ENCODE results near the gene IVD. TPM values are rescaled to one million over a fixed set of nuclear protein-coding genes. Genes with fewer than 3 reads are reported as not detected.
A peak's percentile ranks its signal among the peaks of the same experiment; 100 is the strongest.

The IVD gene
- total and polyA plus RNA-seq, 2 of the 8 experiments (the other 6 are each of a cell fraction or from before 2014, with no cell fraction given), result 55.2 to 78.8 TPM

DNA sequence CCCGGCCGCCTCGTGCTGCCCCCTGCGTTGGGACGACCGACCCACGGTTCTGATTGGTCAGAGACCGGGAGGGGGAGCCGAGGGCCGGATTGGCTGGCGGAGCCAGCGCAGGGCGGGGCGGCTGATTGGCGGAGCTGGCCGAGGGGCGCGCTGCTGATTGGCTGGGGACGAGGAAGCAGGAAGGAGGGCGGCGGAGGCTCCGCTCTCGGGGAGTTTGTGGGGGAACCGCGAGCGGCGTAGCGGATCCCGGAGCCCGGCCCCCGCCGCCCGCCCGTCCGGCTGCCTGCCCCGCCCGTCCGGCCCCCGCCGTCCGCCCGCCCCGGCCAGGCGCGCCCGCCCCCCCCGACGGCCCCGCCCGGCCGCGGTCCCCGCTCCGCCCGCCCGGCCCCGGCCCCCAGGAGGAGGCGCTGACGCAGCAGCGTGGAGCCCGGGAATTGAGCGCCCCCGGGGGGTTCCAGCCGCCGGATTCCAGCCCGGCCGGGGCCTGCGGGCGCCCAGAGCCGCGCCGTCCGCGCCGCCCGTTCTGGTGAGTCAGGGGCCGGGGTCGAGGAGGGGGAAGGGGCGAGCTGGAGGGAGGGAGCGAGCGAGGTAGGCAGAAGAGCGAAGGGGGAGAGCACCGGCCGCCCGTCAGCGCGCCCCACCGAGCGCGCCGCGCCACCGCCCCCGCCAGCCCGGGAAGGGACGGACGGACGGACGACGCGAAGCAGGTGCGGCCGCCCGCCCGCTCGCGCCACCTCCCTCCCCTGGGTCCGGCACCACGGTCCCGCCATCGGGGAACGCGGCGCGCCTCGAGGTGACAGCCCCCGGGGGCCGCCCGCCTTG is 35.4 kb downstream of the IVD start, which contains the start of gene BAHD1:
Gene BAHD1, plus strand, starts transcription at position 211 of the 822 bp plus-strand sequence. CDS start 17,512 bp downstream, outside the sequence.
- peak within 1 kb of the TSS; percentile 87; the same call in 1 of the 2 replicates for H2BK12ac ChIP-seq (ENCODE audit: low read depth, low read length)
- CTCF ChIA-PET (ENCODE audit: partially characterized antibody), result interaction anchor here (0.6 to 3.7 kb wide), 4 partner anchors 39 to 104 kb away, joined by 3 to 24 read pairs (median 4); no protein-coding TSS in a partner anchor
- peak within 1 kb of the TSS; percentile 31; the same call in 1 of the 2 replicates for H2BK15ac ChIP-seq (ENCODE audit: low read length)
- peak within 1 kb of the TSS; percentile 69 to 91 (median 76) for H3K9ac ChIP-seq (replicated peaks in 1 of 4; ENCODE audit: extremely low read depth in 1 of 4, low read depth in 3 of 4, low read length in 3 of 4)
- H3K4me2 ChIP-seq (ENCODE audit: insufficient read depth in 1 of 2, low read depth in 2 of 2, low read length in 2 of 2), result peak within 1 kb of the TSS; percentile 98 to 100
- peak; percentile 92 to 98 for DNase-seq (ENCODE audit: low read depth in 1 of 2, low spot score in 2 of 2)
- no peak within 1 kb of the TSS for H3K23ac ChIP-seq (ENCODE audit: insufficient read length)
- H3K14ac ChIP-seq (ENCODE audit: insufficient read length), result no peak within 1 kb of the TSS
- peak within 1 kb of the TSS; percentile 40 for H2BK120ac ChIP-seq (replicated peaks; ENCODE audit: low read depth, low read length)
- H4K91ac ChIP-seq (replicated peaks; ENCODE audit: insufficient read length, low read length), result peak within 1 kb of the TSS; percentile 70
- H3K27ac ChIP-seq (ENCODE audit: low read depth, low read length), result peak within 1 kb of the TSS; percentile 75
- peaks cover 9% of the 10 kb centered on the region; the same call in 1 of the 2 replicates for H3K79me1 ChIP-seq (ENCODE audit: low read depth, low read length)
- 5% methylated on average over 14 of the region's 119 CpGs; no CpG with 5 or more reads in 1 of the 2 experiments for WGBS, 2 experiments (ENCODE audit: extremely low coverage in 1 of 2, insufficient coverage in 1 of 2, insufficient read length in 1 of 2, insufficient replicate concordance in 2 of 2, low coverage in 1 of 2, low lambda C conversion rate in 2 of 2, missing lambda C conversion rate in 1 of 2)
- H2BK5ac ChIP-seq (ENCODE audit: low read depth, low read length), result peak within 1 kb of the TSS; percentile 93
- H3K4me3 ChIP-seq (ENCODE audit: extremely low read depth in 1 of 4, insufficient read depth in 2 of 4, low read depth in 3 of 4, low read length in 4 of 4), result peak within 1 kb of the TSS; percentile 73 to 97 (median 81)
- H3K23me2 ChIP-seq (ENCODE audit: low read depth, low read length), result peaks cover 20% of the 10 kb centered on the region
- peak within 1 kb of the TSS; percentile 69 for H3K4ac ChIP-seq (replicated peaks; ENCODE audit: insufficient read length, low read depth, low read length)
- no peak for FAIRE-seq
- peak within 1 kb of the TSS; percentile 53; the same call in 1 of the 2 replicates for H2AK5ac ChIP-seq (ENCODE audit: low read depth, low read length)
- H2AFZ ChIP-seq (ENCODE audit: low read length), result no peak within 1 kb of the TSS
- H4K8ac ChIP-seq (ENCODE audit: extremely low read depth, insufficient read depth, low read length), result peak within 1 kb of the TSS; percentile 73
- peaks cover 0 to 9% (median 0%) of the 10 kb centered on the region in 4 experiments; a peak in 4 of 7 replicates for H3K27me3 ChIP-seq (replicated peaks in 1 of 4; ENCODE audit: control insufficient read depth in 3 of 4, extremely low read depth in 1 of 4, insufficient read depth in 3 of 4, low read length in 3 of 4)
- H4K5ac ChIP-seq (ENCODE audit: insufficient read length, low read depth, low read length), result peak within 1 kb of the TSS; percentile 68
- peak within 1 kb of the TSS; percentile 61; the same call in 1 of the 2 replicates for H2BK20ac ChIP-seq (ENCODE audit: low read length)
- 0 out of 8 replicates have a peak, but pooled peaks cover 0 to 2% (median 0%) of the 10 kb centered on the region in 4 experiments for H3K36me3 ChIP-seq (ENCODE audit: control insufficient read depth in 2 of 4, insufficient read depth in 4 of 4, low read length in 3 of 4)
- H3K18ac ChIP-seq (ENCODE audit: extremely low read depth, low read length), result peak within 1 kb of the TSS; percentile 93
- no peaks in the 10 kb centered on the region for H3K9me3 ChIP-seq (ENCODE audit: insufficient read depth in 2 of 2, low read depth in 1 of 2, low read length in 1 of 2)
- peaks cover 30 to 31% of the 10 kb centered on the region in 2 experiments for H4K20me1 ChIP-seq (replicated peaks in 1 of 2; ENCODE audit: control insufficient read depth in 1 of 2, insufficient read depth in 2 of 2, low read length in 2 of 2)
- H3K79me2 ChIP-seq (ENCODE audit: control insufficient read depth in 1 of 2, insufficient read depth in 2 of 2, low read length in 2 of 2), result peaks cover 30 to 57% of the 10 kb centered on the region in 2 experiments
- POLR2A ChIA-PET (ENCODE audit: partially characterized antibody), result interaction anchor here (1.0 to 3.3 kb wide), 9 partner anchors 9 to 202 kb away, joined by 3 to 36 read pairs (median 7); partner anchors contain the start of genes IVD, KNSTRN and PAK6
- H3K56ac ChIP-seq (replicated peaks; ENCODE audit: insufficient read length, low read depth, low read length), result peak within 1 kb of the TSS; percentile 83
- peaks cover 28 to 48% (median 38%) of the 10 kb centered on the region in 4 experiments for H3K4me1 ChIP-seq (replicated peaks in 1 of 4; ENCODE audit: control insufficient read depth in 3 of 4, insufficient read depth in 4 of 4, low read length in 3 of 4)
- TF ChIP-seq HDAC6 (IDR thresholded peaks at IDR 0.05; ENCODE audit: low read depth, low read length), result no peak
- no peak for TF ChIP-seq NRF1 (IDR thresholded peaks at IDR 0.05; ENCODE audit: low read depth, low read length)
- TF ChIP-seq BCL11A (IDR thresholded peaks at IDR 0.05; ENCODE audit: low read depth in 2 of 2, low read length in 2 of 2), result no peak
- no peak for TF ChIP-seq BACH1 (IDR thresholded peaks at IDR 0.05; ENCODE audit: low read length)
- TF ChIP-seq TAF7 (optimal IDR thresholded peaks at IDR 0.05; ENCODE audit: borderline replicate concordance, low read depth, low read length), result no peak
- TF ChIP-seq CHD2 (IDR thresholded peaks at IDR 0.05; ENCODE audit: low read length), result peak; percentile 66
- TF ChIP-seq KDM1A (IDR thresholded peaks at IDR 0.05; ENCODE audit: borderline replicate concordance, low read length), result no peak
- TF ChIP-seq GTF2F1 (IDR thresholded peaks at IDR 0.05; ENCODE audit: borderline replicate concordance, low read depth, low read length), result no peak
- TF ChIP-seq CHD1 (IDR thresholded peaks at IDR 0.05; ENCODE audit: low read depth, low read length), result no peak
- no peak for TF ChIP-seq POLR2A (IDR thresholded peaks at IDR 0.05; ENCODE audit: control extremely low read depth in 1 of 2, low read depth in 2 of 2, low read length in 2 of 2)
- TF ChIP-seq, protein P1, sequence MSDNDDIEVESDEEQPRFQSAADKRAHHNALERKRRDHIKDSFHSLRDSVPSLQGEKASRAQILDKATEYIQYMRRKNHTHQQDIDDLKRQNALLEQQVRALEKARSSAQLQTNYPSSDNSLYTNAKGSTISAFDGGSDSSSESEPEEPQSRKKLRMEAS (IDR thresholded peaks at IDR 0.05), result peak; percentile 95
- no peak for TF ChIP-seq CBX8 (IDR thresholded peaks at IDR 0.05; ENCODE audit: borderline replicate concordance, low read depth, low read length)
